Ascending aorta (tissue), 2 donors: ENCODE results near the gene PLEKHN1. TPM values are rescaled to one million over a fixed set of nuclear protein-coding genes. Genes with fewer than 3 reads are reported as not detected.

Experiments used
- DNase-seq, 2 donors: peaks; one replicate each; pipeline ENCODE4 v3.0.0-alpha.2; 2019; ENCODE audit warnings: low spot score in 2 of 2
- H3K27ac ChIP-seq, 2 donors: fragments of 200-600 bp; sonication (generic); one replicate each; pipeline ENCODE4 v1.5.1; 2016 to 2017; ENCODE audit warnings: mild to moderate bottlenecking in 1 of 2
- H3K27me3 ChIP-seq: fragments of 200-600 bp; sonication (generic); one replicate; pipeline ENCODE4 v1.5.1; 2017
- H3K36me3 ChIP-seq, 2 donors: fragments of 200-600 bp; sonication (generic); one replicate each; pipeline ENCODE4 v1.5.1; 2016
- H3K4me1 ChIP-seq, 2 donors: fragments of 200-600 bp; sonication (generic); one replicate each; pipeline ENCODE4 v1.5.1; 2016 to 2017; ENCODE audit warnings: mild to moderate bottlenecking in 1 of 2
- H3K4me3 ChIP-seq, 2 donors: fragments of 200-600 bp; sonication (generic); one replicate each; pipeline ENCODE4 v1.5.1; 2016 to 2017; ENCODE audit warnings: mild to moderate bottlenecking in 1 of 2
- H3K9me3 ChIP-seq, 2 donors: fragments of 200-600 bp; sonication (generic); one replicate each; pipeline ENCODE4 v1.5.1; 2016
- CTCF ChIP-seq, 3 experiments: fragments of 200-600 bp in 2 of 3; fragments of 450-650 bp in 1 of 3; sonication (generic) in 2 of 3; IDR thresholded peaks; one replicate each; pipeline ENCODE4 v1.5.1; 2016 to 2019; ENCODE audit warnings: antibody characterized with exemption in 3 of 3, mild to moderate bottlenecking in 1 of 3, moderate library complexity in 1 of 3
- intact Hi-C: fragments of 100-400 bp; cut with DNase I; formaldehyde crosslinking; loops from one replicate; pipeline ENCODE4 v1.15.1; 2023
- total RNA-seq: library from RNA; depleted of rRNA; stranded (reverse); fragments of >200 nt; gene quantifications from one replicate; pipeline ENCODE4 v1.1.0, GENCODE V29; 2016

Gene PLEKHN1
- total RNA-seq, 1 donor from 2014 or later, result not detected

- Histone ChIP-seq H3K9me3 (no peaks in the 10 kb centered on the region), H3K4me1 (peaks cover 3 to 6% of the 10 kb centered on the region in 2 donors), H3K4me3 (no peak overlapping the region), H3K27ac (no peak overlapping the region), H3K27me3 (peaks cover 3% of the 10 kb centered on the region), H3K36me3 (no peaks in the 10 kb centered on the region)
- no peak for DNase-seq
- TF ChIP-seq CTCF (IDR thresholded peaks at IDR 0.05), result no peak
- intact Hi-C loops, result no loop called here
Measured at GRCh38 chr1:928825-929661, 37.2 kb upstream of the PLEKHN1 start.

- H3K4me1 ChIP-seq, result peaks cover under 1 to 4% of the 10 kb centered on the region in 2 donors
- no peaks in the 10 kb centered on the region for H3K36me3 ChIP-seq
- H3K27ac ChIP-seq, result no peak overlapping the region
- peaks cover 3% of the 10 kb centered on the region for H3K27me3 ChIP-seq
- no peak for DNase-seq
- no peaks in the 10 kb centered on the region for H3K9me3 ChIP-seq
- no peak overlapping the region for H3K4me3 ChIP-seq
- TF ChIP-seq CTCF (IDR thresholded peaks at IDR 0.05), result no peak
- intact Hi-C loops, result no loop called here
Measured at GRCh38 chr1:929712-930632, 36.3 kb upstream of the PLEKHN1 start.

- TF ChIP-seq CTCF (IDR thresholded peaks at IDR 0.05), result no peak
- Histone ChIP-seq H3K4me1 (peaks cover 0 to under 1% of the 10 kb centered on the region in 2 donors), H3K4me3 (no peak overlapping the region), H3K36me3 (no peaks in the 10 kb centered on the region), H3K27me3 (peaks cover 3% of the 10 kb centered on the region), H3K9me3 (no peaks in the 10 kb centered on the region), H3K27ac (no peak overlapping the region)
- intact Hi-C loops, result no loop called here
- DNase-seq, result no peak
Measured at GRCh38 chr1:930633-931138, 35.6 kb upstream of the PLEKHN1 start.

- intact Hi-C loops, result no loop called here
- Histone ChIP-seq H3K27ac (no peak overlapping the region), H3K4me1 (no peaks in the 10 kb centered on the region), H3K9me3 (no peaks in the 10 kb centered on the region), H3K36me3 (no peaks in the 10 kb centered on the region), H3K27me3 (no peaks in the 10 kb centered on the region), H3K4me3 (no peak overlapping the region)
- no peak for TF ChIP-seq CTCF (IDR thresholded peaks at IDR 0.05)
- DNase-seq, result no peak
Measured at GRCh38 chr1:931380-932172, 34.7 kb upstream of the PLEKHN1 start.

- no peak for DNase-seq
- intact Hi-C loops, result no loop called here
- H3K4me1 ChIP-seq, result no peaks in the 10 kb centered on the region
- no peaks in the 10 kb centered on the region for H3K27me3 ChIP-seq
- H3K36me3 ChIP-seq, result no peaks in the 10 kb centered on the region
- H3K27ac ChIP-seq, result no peak overlapping the region
- TF ChIP-seq CTCF (IDR thresholded peaks at IDR 0.05), result no peak
- no peak overlapping the region for H3K4me3 ChIP-seq
- no peaks in the 10 kb centered on the region for H3K9me3 ChIP-seq
Measured at GRCh38 chr1:932173-932510, 34.1 kb upstream of the PLEKHN1 start.
